Lung (tissue), 12 donors: ENCODE results near the gene TEF. TPM values are rescaled to one million over a fixed set of nuclear protein-coding genes. Genes with fewer than 3 reads are reported as not detected.

Source experiments
- ATAC-seq: fragments of 200-7000 bp; cut with Tn5 transposase; one replicate; pipeline ENCODE4 v1.9.1; 2020; ENCODE audit warnings: moderate number of reproducible peaks; ENCODE audit not compliant: insufficient read depth, low FRiP score
- DNase-seq, 3 donors: peaks; one replicate each; pipeline ENCODE4 v3.0.0-alpha.2; 2013 to 2017
- H3K27ac ChIP-seq, 2 donors: one replicate each; pipeline ENCODE4 v1.5.1; 2013; ENCODE audit warnings: mild to moderate bottlenecking in 2 of 2, moderate library complexity in 2 of 2, control low read depth in 1 of 2, inconsistent platforms in 1 of 2, low read depth in 1 of 2, low read length in 1 of 2
- H3K27me3 ChIP-seq, 3 donors: one replicate each; pipeline ENCODE4 v1.5.1; 2013; ENCODE audit warnings: low read length in 2 of 3; ENCODE audit not compliant: control insufficient read depth in 3 of 3, insufficient read depth in 3 of 3
- H3K36me3 ChIP-seq, 4 donors: one replicate each; pipeline ENCODE4 v1.5.1; 2013; ENCODE audit warnings: low read length in 4 of 4, mild to moderate bottlenecking in 1 of 4, moderate library complexity in 1 of 4; ENCODE audit not compliant: control insufficient read depth in 4 of 4, insufficient read depth in 4 of 4
- H3K4me1 ChIP-seq, 5 donors: one replicate each; pipeline ENCODE4 v1.5.1; 2013; ENCODE audit warnings: low read length in 5 of 5, mild to moderate bottlenecking in 2 of 5, moderate library complexity in 1 of 5; ENCODE audit not compliant: control insufficient read depth in 5 of 5, insufficient read depth in 5 of 5
- H3K4me3 ChIP-seq: one replicate; pipeline ENCODE4 v1.5.1; 2013; ENCODE audit warnings: mild to moderate bottlenecking, control low read depth, moderate library complexity
- H3K9ac ChIP-seq, 2 donors: one replicate each; pipeline ENCODE4 v1.5.1; 2013; ENCODE audit warnings: low read length in 2 of 2, control low read depth in 1 of 2; ENCODE audit not compliant: insufficient read depth in 1 of 2
- H3K9me3 ChIP-seq, 4 donors: one replicate each; pipeline ENCODE4 v1.5.1; 2013; ENCODE audit warnings: low read length in 3 of 4, mild to moderate bottlenecking in 1 of 4, moderate library complexity in 1 of 4; ENCODE audit not compliant: control insufficient read depth in 4 of 4, insufficient read depth in 3 of 4
- whole genome bisulfite sequencing, 2 donors: extraction: QIAGEN DNeasy Blood & Tissue Kit; methylation state at CpG; one replicate each; pipeline ENCODE4 v1.1.7; 2013; 5-methylcytosine and 5-hydroxymethylcytosine counted together
- polyA plus RNA-seq, 2 donors: library from polyadenylated mRNA; stranded (reverse); fragments of 200-250 nt; gene quantifications; one replicate each; pipeline ENCODE4 v1.2.1, GENCODE V29; 2013
- total RNA-seq, 2 donors: library from RNA; depleted of rRNA in 1 of 2; stranded (reverse); fragments of >200 nt in 1 of 2; gene quantifications; one replicate each; pipeline ENCODE4 v1.2.1, GENCODE V29; 2014 to 2021
- TF ChIP-seq, protein P1 (sequence below): IDR thresholded peaks from 2 replicates; pipeline ENCODE4 v1.5.1; 2012; ENCODE audit warnings: mild to moderate bottlenecking; ENCODE audit errors: control extremely low read depth, extremely low read depth
- donor health status: control.
- donor health status: control.
- donor health status: Bipolar disorder and iron deficiency.
- donor health status: healthy.
- donor health status: DM: yes; HTN: yes; CAD: no.

TEF gene
- total and polyA plus RNA-seq, 4 donors, result 6.4 to 23.8 (median 14.1) TPM

DNA sequence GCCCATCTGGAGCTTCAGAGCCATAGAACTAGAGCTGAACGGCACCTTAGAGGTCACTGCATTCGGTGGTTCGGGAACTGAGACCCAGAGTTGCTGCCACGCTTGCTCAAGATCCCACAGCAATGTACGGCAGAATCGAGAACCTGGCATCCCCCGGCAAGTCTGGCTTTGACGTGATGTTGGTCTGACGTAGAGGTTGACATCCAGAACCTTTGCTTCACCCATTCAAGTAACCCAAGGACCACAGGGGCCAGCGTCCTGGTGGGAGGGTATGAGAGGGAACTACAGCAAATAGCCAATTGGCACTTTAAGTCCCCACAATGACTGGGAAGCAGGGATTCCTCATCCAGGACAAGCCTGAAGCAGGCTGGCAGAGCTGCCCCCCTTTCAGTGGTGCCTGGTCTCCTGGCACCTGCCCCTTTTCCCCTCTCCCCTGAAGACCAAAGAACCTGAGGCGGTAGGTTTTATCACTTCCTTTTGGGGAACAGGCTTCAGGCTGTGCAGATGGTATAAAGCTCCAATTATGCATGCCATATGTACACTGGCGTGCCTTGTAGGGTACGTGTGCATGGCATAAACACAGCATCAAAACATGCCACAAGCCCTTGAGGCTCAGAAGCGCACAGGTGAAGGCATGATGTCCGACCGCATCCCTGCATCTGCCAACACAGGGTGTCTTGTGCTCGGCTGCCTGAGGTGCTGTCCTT lies 15.3 kb upstream of the TEF start:
- H3K27ac ChIP-seq, result peak overlapping the region in 1 of 2 donors; percentile 76
- ATAC-seq (no peak), DNase-seq (peak in 1 of 3 donors; percentile 15)
- H3K27me3 ChIP-seq, result no peaks in the 10 kb centered on the region
- TF ChIP-seq, protein P1, sequence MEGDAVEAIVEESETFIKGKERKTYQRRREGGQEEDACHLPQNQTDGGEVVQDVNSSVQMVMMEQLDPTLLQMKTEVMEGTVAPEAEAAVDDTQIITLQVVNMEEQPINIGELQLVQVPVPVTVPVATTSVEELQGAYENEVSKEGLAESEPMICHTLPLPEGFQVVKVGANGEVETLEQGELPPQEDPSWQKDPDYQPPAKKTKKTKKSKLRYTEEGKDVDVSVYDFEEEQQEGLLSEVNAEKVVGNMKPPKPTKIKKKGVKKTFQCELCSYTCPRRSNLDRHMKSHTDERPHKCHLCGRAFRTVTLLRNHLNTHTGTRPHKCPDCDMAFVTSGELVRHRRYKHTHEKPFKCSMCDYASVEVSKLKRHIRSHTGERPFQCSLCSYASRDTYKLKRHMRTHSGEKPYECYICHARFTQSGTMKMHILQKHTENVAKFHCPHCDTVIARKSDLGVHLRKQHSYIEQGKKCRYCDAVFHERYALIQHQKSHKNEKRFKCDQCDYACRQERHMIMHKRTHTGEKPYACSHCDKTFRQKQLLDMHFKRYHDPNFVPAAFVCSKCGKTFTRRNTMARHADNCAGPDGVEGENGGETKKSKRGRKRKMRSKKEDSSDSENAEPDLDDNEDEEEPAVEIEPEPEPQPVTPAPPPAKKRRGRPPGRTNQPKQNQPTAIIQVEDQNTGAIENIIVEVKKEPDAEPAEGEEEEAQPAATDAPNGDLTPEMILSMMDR, result no peak
- peaks cover 0 to 2% (median 0%) of the 10 kb centered on the region in 4 donors for H3K36me3 ChIP-seq
- H3K9me3 ChIP-seq, result no peaks in the 10 kb centered on the region
- H3K4me1 ChIP-seq, result peaks cover 7 to 50% (median 28%) of the 10 kb centered on the region in 5 donors
- WGBS, 2 donors, result 64 to 67% methylated on average over 17 of the region's 17 CpGs
- H3K4me3 ChIP-seq, result no peak overlapping the region
- H3K9ac ChIP-seq, result peak overlapping the region in 1 of 2 donors; percentile 73

DNA sequence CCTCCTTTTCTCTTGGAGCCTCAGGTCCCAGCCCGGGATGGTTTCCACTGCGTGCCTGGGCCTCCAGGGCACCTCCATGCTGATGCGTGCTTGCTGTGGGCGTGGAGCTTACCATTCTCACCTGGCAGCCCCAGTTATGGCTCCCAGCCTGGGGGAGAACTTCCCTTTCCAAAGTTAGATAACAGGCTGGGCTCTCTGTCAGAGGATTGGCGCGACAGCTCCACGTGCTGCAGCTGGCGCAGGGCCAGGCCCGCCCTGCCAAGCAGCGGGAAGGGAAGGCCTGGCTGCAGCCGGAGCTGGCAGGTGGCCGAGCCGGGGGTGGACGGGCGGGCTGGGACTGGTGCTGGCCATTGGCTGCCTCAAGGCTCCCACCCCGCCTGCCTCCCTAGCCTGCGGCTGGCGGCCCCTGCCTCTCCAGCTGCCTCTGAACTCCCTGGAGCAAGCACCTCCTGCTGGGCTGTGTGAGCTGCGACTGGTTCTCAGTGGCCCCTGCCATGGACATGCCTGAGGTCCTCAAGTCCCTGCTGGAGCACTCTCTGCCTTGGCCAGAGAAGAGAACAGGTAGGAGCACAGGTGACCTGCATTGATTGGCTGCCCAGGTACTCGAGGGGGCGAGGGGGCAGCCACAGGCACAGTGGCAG lies 14.6 kb upstream of the TEF start:
- H3K27me3 ChIP-seq, result no peaks in the 10 kb centered on the region
- peak overlapping the region in 1 of 2 donors; percentile 73 for H3K9ac ChIP-seq
- peaks cover 0 to 2% (median 0%) of the 10 kb centered on the region in 4 donors for H3K36me3 ChIP-seq
- H3K4me3 ChIP-seq, result peak overlapping the region; percentile 39
- H3K9me3 ChIP-seq, result no peaks in the 10 kb centered on the region
- peaks cover 7 to 50% (median 28%) of the 10 kb centered on the region in 5 donors for H3K4me1 ChIP-seq
- peak; percentile 98 to 99 (median 98) for DNase-seq
- WGBS, 2 donors, result 5 to 8% methylated on average over 18 to 21 of the region's 21 CpGs
- peak overlapping the region; percentile 2 to 92 for H3K27ac ChIP-seq
- ATAC-seq, result peak; percentile 93
- TF ChIP-seq, protein P1, result no peak

DNA sequence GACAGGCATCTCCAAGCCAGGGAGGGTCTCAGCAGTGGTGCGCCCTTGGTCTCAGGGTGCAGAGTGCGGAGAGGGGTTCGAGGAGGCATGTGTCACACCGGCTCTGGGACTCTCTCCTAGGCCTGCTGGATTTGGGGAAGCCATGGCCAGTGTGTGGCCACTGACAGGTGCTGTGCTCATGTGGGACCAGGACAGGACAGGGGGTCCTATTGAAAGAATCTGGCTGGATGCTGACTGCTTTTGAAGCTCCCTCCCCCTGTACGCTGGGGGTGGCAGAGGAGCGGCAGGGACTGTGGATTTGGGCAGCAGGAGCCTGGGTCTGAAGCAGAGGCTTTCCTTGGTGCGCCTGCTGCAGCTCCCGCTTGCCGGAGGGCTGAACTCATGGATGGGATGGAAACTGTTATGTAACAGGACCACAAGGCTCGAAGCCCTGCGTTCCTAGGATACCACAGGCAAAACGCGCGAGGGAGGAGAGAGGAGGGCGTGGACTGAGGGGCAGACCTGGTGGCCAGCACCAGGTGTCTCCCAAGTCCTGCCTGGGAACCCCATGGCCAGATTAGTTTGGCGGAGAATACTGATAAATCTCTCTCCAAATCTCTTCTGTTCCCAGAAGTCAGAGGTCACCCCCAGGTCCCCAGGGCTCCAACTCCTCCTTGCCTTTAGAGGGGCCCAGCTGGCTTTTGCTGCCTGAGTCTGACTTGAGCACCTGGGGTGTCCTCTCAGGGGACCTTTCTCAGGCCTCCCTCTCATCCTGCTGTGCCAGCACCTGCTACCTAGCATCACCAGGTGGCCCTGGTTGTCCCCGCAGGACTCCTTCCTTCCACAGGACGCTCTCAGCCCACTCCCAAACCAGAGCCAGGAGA lies 13.8 kb upstream of the TEF start:
- H3K36me3 ChIP-seq, result peaks cover 0 to 2% (median 0%) of the 10 kb centered on the region in 4 donors
- peak overlapping the region in 1 of 2 donors; percentile 65 for H3K9ac ChIP-seq
- peaks cover 7 to 50% (median 28%) of the 10 kb centered on the region in 5 donors for H3K4me1 ChIP-seq
- H3K27me3 ChIP-seq, result no peaks in the 10 kb centered on the region
- peak overlapping the region; percentile 39 for H3K4me3 ChIP-seq
- H3K9me3 ChIP-seq, result no peaks in the 10 kb centered on the region
- DNase-seq (peak; percentile 42 to 48 (median 45)), ATAC-seq (peak; percentile 21)
- peak overlapping the region; percentile 2 to 92 for H3K27ac ChIP-seq
- 61 to 65% methylated on average over 18 of the region's 18 CpGs for WGBS, 2 donors
- TF ChIP-seq, protein P1, result no peak
